ENCODE data around the gene CSMD2.

The CSMD2 gene

GRCh38 chr1:33906156-33906555, 258.9 kb downstream of the CSMD2 start:
- no peak overlapping the region for H3K27ac ChIP-seq (ENCODE audit: low read depth, low read length)
- no peak overlapping the region for H3K4me3 ChIP-seq (ENCODE audit: low read depth in 1 of 2, low read length in 2 of 2)
- H3K9me3 ChIP-seq (ENCODE audit: low read length): no peaks in the 10 kb centered on the region
- H3K36me3 ChIP-seq (ENCODE audit: insufficient read depth, low read length): no peaks in the 10 kb centered on the region
- H3K9ac ChIP-seq (ENCODE audit: low read length): no peak overlapping the region
- H3K4me1 ChIP-seq (ENCODE audit: insufficient read depth, low read length): no peaks in the 10 kb centered on the region
- no peaks in the 10 kb centered on the region for H3K27me3 ChIP-seq (ENCODE audit: control insufficient read depth in 1 of 2, insufficient read depth in 2 of 2, low read length in 2 of 2)

GRCh38 chr1:33905241-33905640, 259.8 kb downstream of the CSMD2 start:
- Histone ChIP-seq H3K4me3 (ENCODE audit: low read depth in 1 of 2, low read length in 2 of 2) (no peak overlapping the region), H3K27ac (ENCODE audit: low read depth, low read length) (no peak overlapping the region), H3K9ac (ENCODE audit: low read length) (no peak overlapping the region), H3K9me3 (ENCODE audit: low read length) (no peaks in the 10 kb centered on the region), H3K4me1 (ENCODE audit: insufficient read depth, low read length) (no peaks in the 10 kb centered on the region), H3K27me3 (ENCODE audit: control insufficient read depth in 1 of 2, insufficient read depth in 2 of 2, low read length in 2 of 2) (no peaks in the 10 kb centered on the region), H3K36me3 (ENCODE audit: insufficient read depth, low read length) (no peaks in the 10 kb centered on the region)

GRCh38 chr1:33903210-33903589, 261.8 kb downstream of the CSMD2 start:
- Histone ChIP-seq H3K9ac (ENCODE audit: low read length) (no peak overlapping the region), H3K36me3 (ENCODE audit: insufficient read depth, low read length) (no peaks in the 10 kb centered on the region), H3K27me3 (ENCODE audit: control insufficient read depth in 1 of 2, insufficient read depth in 2 of 2, low read length in 2 of 2) (no peaks in the 10 kb centered on the region), H3K4me1 (ENCODE audit: insufficient read depth, low read length) (no peaks in the 10 kb centered on the region), H3K9me3 (ENCODE audit: low read length) (no peaks in the 10 kb centered on the region), H3K4me3 (ENCODE audit: low read depth in 1 of 2, low read length in 2 of 2) (no peak overlapping the region), H3K27ac (ENCODE audit: low read depth, low read length) (no peak overlapping the region)

GRCh38 chr1:33902486-33903209, 262.4 kb downstream of the CSMD2 start:
- Histone ChIP-seq H3K9me3 (ENCODE audit: low read length) (no peaks in the 10 kb centered on the region), H3K9ac (ENCODE audit: low read length) (no peak overlapping the region), H3K27ac (ENCODE audit: low read depth, low read length) (no peak overlapping the region), H3K4me3 (ENCODE audit: low read depth in 1 of 2, low read length in 2 of 2) (no peak overlapping the region), H3K4me1 (ENCODE audit: insufficient read depth, low read length) (no peaks in the 10 kb centered on the region), H3K27me3 (ENCODE audit: control insufficient read depth in 1 of 2, insufficient read depth in 2 of 2, low read length in 2 of 2) (no peaks in the 10 kb centered on the region), H3K36me3 (ENCODE audit: insufficient read depth, low read length) (no peaks in the 10 kb centered on the region)

- Histone ChIP-seq H3K36me3 (ENCODE audit: insufficient read depth, low read length) (no peaks in the 10 kb centered on the region), H3K9me3 (ENCODE audit: low read length) (no peaks in the 10 kb centered on the region), H3K27me3 (ENCODE audit: control insufficient read depth in 1 of 2, insufficient read depth in 2 of 2, low read length in 2 of 2) (no peaks in the 10 kb centered on the region), H3K27ac (ENCODE audit: low read depth, low read length) (no peak overlapping the region), H3K4me1 (ENCODE audit: insufficient read depth, low read length) (no peaks in the 10 kb centered on the region), H3K9ac (ENCODE audit: low read length) (no peak overlapping the region), H3K4me3 (ENCODE audit: low read depth in 1 of 2, low read length in 2 of 2) (no peak overlapping the region)
These were observed 265.3 kb downstream of the CSMD2 start for GRCh38 chr1:33899746-33900145.

GRCh38 chr1:33898881-33899280, 266.1 kb downstream of the CSMD2 start:
- Histone ChIP-seq H3K27ac (ENCODE audit: low read depth, low read length) (no peak overlapping the region), H3K36me3 (ENCODE audit: insufficient read depth, low read length) (no peaks in the 10 kb centered on the region), H3K4me1 (ENCODE audit: insufficient read depth, low read length) (no peaks in the 10 kb centered on the region), H3K9ac (ENCODE audit: low read length) (no peak overlapping the region), H3K27me3 (ENCODE audit: control insufficient read depth in 1 of 2, insufficient read depth in 2 of 2, low read length in 2 of 2) (no peaks in the 10 kb centered on the region), H3K4me3 (ENCODE audit: low read depth in 1 of 2, low read length in 2 of 2) (no peak overlapping the region), H3K9me3 (ENCODE audit: low read length) (no peaks in the 10 kb centered on the region)

GRCh38 chr1:33898406-33898805, 266.6 kb downstream of the CSMD2 start:
- Histone ChIP-seq H3K36me3 (ENCODE audit: insufficient read depth, low read length) (no peaks in the 10 kb centered on the region), H3K9me3 (ENCODE audit: low read length) (no peaks in the 10 kb centered on the region), H3K27me3 (ENCODE audit: control insufficient read depth in 1 of 2, insufficient read depth in 2 of 2, low read length in 2 of 2) (no peaks in the 10 kb centered on the region), H3K9ac (ENCODE audit: low read length) (no peak overlapping the region), H3K4me3 (ENCODE audit: low read depth in 1 of 2, low read length in 2 of 2) (no peak overlapping the region), H3K27ac (ENCODE audit: low read depth, low read length) (no peak overlapping the region), H3K4me1 (ENCODE audit: insufficient read depth, low read length) (no peaks in the 10 kb centered on the region)

- no peaks in the 10 kb centered on the region for H3K4me1 ChIP-seq (ENCODE audit: insufficient read depth, low read length)
- H3K9me3 ChIP-seq (ENCODE audit: low read length): no peaks in the 10 kb centered on the region
- no peak overlapping the region for H3K9ac ChIP-seq (ENCODE audit: low read length)
- H3K36me3 ChIP-seq (ENCODE audit: insufficient read depth, low read length): no peaks in the 10 kb centered on the region
- H3K4me3 ChIP-seq (ENCODE audit: low read depth in 1 of 2, low read length in 2 of 2): no peak overlapping the region
- no peaks in the 10 kb centered on the region for H3K27me3 ChIP-seq (ENCODE audit: control insufficient read depth in 1 of 2, insufficient read depth in 2 of 2, low read length in 2 of 2)
- no peak overlapping the region for H3K27ac ChIP-seq (ENCODE audit: low read depth, low read length)
These were observed 267.8 kb downstream of the CSMD2 start for GRCh38 chr1:33897092-33897725.

- Histone ChIP-seq H3K36me3 (ENCODE audit: insufficient read depth, low read length) (no peaks in the 10 kb centered on the region), H3K4me3 (ENCODE audit: low read depth in 1 of 2, low read length in 2 of 2) (no peak overlapping the region), H3K27me3 (ENCODE audit: control insufficient read depth in 1 of 2, insufficient read depth in 2 of 2, low read length in 2 of 2) (no peaks in the 10 kb centered on the region), H3K9ac (ENCODE audit: low read length) (no peak overlapping the region), H3K27ac (ENCODE audit: low read depth, low read length) (no peak overlapping the region), H3K9me3 (ENCODE audit: low read length) (no peaks in the 10 kb centered on the region), H3K4me1 (ENCODE audit: insufficient read depth, low read length) (no peaks in the 10 kb centered on the region)
These were observed 269.1 kb downstream of the CSMD2 start for GRCh38 chr1:33895976-33896375.

GRCh38 chr1:33895396-33895795, 269.6 kb downstream of the CSMD2 start:
- H3K27ac ChIP-seq (ENCODE audit: low read depth, low read length): no peak overlapping the region

GRCh38 chr1:33893147-33893830, 271.7 kb downstream of the CSMD2 start:
- Histone ChIP-seq H3K9ac (ENCODE audit: low read length) (no peak overlapping the region), H3K27me3 (ENCODE audit: control insufficient read depth in 1 of 2, insufficient read depth in 2 of 2, low read length in 2 of 2) (no peaks in the 10 kb centered on the region), H3K9me3 (ENCODE audit: low read length) (no peaks in the 10 kb centered on the region), H3K4me1 (ENCODE audit: insufficient read depth, low read length) (no peaks in the 10 kb centered on the region), H3K27ac (ENCODE audit: low read depth, low read length) (no peak overlapping the region), H3K36me3 (ENCODE audit: insufficient read depth, low read length) (no peaks in the 10 kb centered on the region), H3K4me3 (ENCODE audit: low read depth in 1 of 2, low read length in 2 of 2) (no peak overlapping the region)

More at GRCh38 chr1:33895396-33895795, 269.6 kb downstream of the CSMD2 start:
- Histone ChIP-seq H3K9ac (ENCODE audit: low read length) (no peak overlapping the region), H3K4me3 (ENCODE audit: low read depth in 1 of 2, low read length in 2 of 2) (no peak overlapping the region), H3K36me3 (ENCODE audit: insufficient read depth, low read length) (no peaks in the 10 kb centered on the region), H3K4me1 (ENCODE audit: insufficient read depth, low read length) (no peaks in the 10 kb centered on the region), H3K27me3 (ENCODE audit: control insufficient read depth in 1 of 2, insufficient read depth in 2 of 2, low read length in 2 of 2) (no peaks in the 10 kb centered on the region), H3K9me3 (ENCODE audit: low read length) (no peaks in the 10 kb centered on the region)
